ENCODE data around the gene SMTN.
"Not testable (repeated sequence)": the region's sequence is repeated elsewhere in the genome, so short reads cannot be mapped to it uniquely, and the experiment has no call there.

Gene SMTN

DNA sequence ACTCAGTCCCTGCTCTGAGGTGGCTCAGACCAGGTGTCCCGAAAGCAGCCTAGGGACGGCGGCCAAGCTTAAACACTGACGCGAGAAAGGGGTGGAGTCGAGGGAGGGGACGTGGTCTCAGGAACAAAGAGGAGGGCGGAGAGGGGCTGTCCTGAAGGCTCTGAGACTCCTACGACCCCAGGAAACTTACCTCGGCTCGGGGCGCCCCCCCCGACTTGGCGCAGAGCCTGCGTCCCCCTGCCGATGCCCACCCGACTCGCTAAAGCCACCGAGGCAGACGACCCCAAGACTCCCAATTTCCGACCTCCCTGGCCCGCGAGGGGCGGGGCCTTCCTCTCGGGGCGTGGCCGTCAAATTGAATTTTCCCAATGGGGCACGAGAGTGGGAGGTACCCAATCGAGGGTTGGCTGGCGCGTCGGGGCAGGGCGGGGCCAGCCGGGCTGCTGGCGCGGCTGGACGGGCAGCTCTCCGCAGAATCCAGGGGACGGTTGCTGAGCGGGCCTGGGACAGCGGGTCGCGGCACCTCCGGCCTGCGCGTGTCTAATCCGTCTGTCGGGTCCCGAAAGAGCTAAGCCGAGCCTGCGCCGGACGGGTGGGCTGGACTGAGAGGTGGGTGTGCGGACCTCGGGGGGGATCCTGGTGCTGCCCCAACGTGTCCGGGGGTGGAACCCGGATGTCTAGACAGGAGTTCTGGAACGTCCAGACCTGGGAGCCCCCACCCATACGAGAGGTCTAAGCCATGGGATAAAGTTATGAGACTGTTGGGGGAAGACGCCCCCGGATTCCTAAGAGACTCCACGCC lies at the start of gene SMTN:
TSS of gene SMTN (plus strand) at position 471 of the 802 bp plus-strand sequence. CDS start 1,941 bp downstream, outside the sequence.
- DNase-seq: peak; percentile 96

DNA sequence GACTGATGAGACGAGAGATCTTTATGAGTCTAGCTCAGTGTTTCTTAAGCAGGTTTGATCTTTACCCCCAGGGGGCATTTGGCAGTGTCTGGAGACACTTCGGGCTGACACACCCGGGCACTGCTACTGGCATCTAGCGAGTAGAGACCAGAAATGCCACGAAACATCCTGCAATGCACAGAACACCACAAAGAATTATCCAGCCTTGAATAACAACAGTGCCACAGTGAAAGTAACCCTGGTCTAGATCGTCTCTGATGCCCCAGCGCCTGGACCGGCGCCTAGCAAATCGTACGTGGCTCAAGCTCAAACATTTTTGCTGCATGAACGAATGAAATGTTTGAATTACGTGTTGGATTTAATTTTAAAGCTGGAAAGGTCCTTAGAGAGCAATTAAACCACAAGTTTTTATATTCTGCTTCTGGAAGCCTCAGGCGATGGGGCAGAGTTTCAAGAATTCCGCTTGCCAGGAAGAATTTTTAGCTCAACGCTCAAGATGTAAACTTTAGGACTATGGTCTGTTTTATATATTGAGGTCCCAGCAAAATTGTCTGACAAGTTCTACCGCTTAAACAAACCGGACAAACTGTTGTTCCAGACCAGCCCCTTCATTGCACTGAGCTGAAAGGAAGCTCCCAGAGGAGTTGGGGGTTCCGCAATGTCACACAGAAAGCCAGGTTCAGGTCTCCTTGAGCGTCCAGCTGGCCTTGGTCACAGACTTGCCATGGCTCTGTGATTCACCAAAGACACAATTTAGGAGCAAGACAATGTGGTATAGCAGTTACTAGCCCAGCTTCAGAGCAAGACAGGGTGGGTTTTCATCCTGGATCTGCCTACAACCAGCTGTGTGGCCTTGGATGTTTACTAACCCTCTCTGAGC lies 44.2 kb upstream of the SMTN start:
- DNase-seq: peak; percentile 51

DNA sequence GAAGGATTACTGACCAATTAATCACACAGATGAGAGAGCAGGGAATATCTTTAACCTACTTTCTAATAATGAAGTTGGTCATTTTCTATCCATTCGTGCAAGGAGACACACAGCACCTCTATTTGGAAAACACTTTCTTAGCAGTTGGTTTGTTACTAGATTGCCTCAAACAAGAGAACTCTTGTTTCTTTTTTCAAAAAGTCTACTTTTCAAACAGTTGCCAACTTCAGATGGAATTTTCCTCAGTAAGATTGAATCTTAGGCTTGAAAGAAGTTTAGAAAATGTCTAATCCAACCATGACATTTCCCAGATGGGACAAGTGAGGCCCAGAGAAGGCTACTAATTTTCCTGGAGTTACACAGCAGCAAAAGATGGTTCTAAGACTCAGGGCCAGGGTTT lies 42.4 kb upstream of the SMTN start:
- no peak for DNase-seq

DNA sequence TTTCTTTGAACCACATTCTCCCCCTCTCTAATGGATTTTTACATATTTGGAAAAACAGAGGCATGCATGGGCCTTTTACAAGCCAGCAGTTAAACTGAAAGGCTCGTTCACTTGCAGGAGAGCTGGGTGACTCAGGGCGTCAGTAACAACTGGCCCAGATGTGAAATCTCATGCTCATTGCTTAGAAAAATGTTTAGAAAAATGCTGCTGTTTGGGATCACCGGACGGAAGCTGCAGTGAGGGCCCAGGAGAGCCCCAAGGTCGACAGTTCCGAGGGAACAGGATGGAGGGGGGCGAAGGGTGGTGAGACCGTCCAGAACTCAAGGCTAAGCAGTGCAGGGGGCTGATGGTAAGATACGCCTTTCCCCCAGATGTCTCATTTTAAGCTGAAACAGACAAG lies 41.7 kb upstream of the SMTN start:
- DNase-seq: no peak

DNA sequence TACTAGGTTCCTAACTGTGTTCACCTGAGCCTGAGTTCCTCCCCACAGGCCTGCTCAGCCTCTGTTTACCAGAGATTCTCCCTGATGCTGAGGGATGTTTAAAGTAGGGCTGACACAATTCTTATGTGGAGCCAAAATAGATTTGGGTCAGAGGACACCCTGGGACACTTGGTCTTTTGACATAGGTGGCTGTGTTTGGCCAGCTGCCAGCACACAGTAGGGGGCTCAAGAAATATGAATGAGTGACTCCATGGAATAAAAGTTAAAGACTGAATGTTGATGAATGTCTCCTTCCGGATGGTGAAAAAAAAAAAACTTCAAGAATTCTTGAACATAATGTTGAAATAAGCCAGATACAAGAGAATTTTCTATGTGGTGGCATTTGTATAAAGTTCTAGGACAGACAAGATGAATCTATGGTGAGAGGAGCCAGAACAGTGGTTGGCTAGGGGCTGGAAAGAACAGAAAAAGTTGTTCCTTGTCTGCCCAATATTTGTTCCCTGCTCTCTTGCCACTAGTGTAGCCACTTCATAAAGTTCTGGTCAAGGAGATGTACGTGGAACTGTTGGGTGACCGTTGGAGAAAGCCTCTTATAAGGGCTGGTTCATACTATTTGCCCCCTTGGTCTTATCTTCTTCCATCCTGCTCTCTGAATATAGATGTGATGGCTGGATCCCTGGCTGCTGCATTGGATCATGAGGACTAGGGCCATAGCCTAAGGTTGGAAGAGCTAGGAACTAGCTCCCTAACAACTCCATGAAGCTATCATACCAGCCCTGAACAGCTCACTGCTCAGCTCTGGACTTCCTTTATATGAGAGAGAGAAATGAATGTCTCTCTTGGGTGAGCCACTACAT lies 40.3 kb upstream of the SMTN start:
- no peak for DNase-seq

DNA sequence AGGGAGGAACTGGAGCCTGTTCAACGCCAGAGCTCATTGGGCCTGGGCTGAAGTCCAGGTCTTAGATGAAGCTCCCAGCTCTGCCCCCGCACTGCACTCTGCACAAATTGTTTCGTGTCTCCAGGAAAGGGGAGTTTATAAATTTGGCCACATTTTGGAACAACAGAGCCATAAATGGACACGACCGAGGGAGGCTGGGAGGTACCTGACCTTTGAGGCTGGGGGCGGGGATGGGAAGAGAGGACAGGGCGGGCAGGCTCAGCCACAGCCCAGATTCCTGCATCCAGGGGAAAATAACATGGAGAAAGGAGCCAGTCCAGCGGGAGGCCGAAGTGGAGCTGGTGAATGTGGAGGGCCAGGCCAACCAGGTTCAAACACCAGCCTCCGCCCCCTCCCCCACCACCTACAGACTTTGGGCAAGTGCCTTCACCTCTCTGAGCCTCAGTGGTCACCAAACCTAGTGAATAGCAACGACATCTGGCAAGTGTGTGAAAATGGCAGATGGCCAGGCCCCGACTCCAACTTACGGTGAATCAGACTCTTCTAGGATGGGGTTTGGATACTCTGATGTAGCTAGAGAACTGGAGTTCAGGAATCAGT lies 36.8 kb upstream of the SMTN start:
- DNase-seq: no peak

DNA sequence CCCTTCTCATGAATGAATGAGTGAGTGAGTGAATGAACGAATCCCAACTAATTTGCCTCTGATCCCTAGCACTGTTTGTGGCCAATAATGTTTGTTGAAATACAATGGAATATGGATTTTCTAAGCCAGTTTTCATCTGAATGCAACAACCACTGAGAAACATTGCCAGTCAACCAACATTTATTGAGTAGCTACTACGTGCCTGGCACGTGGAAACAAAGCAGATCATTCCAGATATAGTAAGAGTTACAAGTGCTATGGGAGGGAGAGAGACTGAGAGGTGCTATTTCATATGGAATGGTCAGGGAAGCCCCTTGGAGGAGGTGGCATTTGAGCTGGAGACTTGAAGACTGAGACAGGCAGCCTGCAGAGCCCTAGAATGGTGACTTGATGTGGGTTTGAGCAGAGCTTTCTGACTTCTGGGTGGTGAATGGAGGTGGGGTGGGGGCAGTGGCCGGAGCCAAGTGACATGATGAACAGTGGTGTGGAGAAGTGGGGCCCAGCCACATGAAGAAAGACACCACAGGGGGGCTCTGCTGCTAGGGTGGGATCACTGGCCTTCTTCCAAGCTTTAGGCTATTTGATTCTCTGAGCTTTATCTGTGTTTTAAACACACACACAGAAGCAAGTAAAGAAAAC lies 35.1 kb upstream of the SMTN start:
- no peak for DNase-seq

DNA sequence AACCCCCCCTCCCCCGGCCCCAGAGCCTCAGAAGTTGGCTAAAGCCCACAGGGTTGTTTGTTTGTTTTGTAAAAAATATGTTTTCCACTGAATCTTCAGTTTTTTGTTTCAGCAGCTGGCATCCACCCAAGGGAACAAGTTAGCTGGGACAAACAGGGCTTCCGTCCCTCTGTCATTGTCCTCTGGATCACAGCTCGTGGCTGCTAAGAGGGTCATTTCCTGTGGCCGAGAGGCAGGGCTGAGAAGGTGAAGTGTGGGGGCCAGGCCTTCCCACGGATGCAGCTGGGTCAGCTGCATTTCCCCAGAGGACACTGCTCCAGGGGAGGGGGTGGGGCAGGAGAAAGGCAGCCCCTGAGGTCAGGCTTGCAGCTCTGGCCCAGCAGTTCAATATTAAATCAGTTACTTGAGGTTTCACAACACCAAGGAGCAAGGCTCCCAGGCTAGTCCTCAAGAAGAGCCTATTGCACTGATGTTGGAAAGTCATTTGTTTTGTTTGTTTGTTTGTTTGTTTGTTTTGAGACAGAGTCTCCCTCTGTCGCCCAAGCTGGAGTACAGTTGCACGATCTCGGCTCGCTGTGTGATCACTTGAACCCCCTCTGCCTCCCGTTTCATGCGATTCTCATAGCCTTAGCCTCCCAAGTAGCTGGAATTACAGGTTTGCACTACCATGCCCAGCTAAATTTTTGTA lies 34.4 kb upstream of the SMTN start:
- peak; percentile 52 for DNase-seq

DNA sequence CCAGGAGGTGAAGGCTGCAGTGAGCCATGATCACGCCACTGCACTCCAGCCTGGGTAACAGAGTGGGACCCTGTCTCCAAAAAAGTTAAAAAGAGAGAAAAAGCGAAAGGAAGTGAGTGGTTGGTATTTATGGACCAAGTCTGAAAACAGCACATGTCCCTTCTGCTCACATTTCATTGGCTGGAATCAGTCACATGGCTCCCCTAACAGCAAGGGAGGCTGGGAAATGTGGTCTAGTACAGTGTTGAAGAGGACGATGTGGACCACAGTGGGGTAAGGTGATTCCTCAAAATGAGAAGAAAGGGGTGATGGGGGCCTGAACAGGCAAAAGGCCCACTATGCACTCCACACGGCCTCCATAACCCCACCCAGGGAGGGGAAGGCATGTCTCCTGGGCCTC lies 32.5 kb upstream of the SMTN start:
- no peak for DNase-seq

DNA sequence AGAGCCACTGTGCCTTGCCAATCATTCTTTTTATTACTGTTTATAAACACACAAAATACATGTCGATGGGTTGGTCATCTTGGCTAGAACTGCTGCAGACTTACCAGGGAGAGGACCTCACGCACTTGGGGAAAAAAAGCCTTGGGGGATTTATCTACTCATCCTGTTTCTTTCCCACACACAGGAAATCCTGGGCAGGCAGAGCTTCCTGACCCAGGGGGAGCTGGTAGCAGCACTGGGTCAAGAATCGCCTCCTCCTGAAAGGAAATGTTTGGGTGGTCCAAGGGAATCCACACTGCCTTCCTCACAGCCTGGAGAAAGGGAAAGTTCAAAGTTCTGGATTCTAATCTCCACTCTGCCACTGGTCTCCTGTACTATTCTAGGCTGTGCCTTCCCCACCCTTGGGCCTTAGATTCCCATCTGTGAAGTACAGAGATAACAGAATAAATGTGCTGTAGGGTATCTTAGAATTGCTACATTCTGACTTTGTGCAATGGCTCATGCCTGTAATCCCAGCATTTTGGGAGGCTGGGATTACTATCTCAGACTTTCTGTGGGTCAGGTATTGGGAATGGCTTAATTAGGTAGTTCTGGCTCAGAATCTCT lies 31.2 kb upstream of the SMTN start:
- no peak for DNase-seq

DNA sequence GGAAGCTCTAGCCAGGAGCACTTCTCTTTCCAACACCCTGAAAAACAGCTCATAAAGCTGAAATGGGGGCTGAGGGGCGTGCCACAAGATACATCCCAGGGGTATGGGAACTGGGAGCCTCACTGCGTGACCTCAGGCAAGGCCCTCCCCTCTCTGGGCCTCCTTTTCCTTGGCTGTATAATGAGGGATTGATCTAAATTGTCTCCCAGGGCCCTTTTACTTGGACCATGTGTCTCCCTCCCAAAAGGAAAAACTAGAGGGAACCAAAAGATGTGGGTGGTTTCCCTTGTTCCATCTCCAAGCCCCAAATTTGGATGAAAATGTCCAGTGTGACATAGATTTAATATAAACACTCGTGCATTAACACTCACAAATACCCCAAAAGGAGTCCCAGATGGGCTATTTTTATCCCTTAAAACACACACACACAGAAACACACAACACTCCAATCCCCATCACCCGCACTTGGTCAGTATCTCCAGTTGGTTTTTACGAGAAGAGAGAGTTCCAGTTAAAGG lies 25.9 kb upstream of the SMTN start:
- no peak for DNase-seq

DNA sequence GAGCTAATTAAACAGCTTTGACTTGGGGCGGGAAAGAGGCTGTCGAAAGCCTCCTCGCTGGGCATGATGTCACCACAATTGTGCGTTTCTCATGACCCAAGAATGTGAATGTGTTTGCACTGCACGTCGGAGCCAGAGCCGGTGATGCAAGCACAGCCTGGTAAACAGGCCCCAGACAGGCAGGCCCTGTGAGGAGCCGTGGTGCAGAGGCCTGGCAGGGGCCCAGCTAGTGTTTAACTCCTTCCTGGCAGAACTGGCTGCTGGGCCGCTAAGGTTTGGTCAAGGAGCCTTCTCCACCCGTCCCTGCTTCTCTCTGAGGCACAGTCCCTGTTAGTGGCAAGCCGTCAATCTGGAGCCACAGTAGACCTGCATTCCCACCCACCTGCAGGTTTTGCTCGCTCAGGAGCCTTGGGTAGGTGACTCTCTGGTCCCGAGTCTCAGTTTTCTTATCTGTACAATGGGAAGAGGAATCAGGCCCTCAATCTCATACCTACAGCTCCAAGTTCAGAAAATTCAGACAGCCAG lies 25.4 kb upstream of the SMTN start:
- DNase-seq: no peak

DNA sequence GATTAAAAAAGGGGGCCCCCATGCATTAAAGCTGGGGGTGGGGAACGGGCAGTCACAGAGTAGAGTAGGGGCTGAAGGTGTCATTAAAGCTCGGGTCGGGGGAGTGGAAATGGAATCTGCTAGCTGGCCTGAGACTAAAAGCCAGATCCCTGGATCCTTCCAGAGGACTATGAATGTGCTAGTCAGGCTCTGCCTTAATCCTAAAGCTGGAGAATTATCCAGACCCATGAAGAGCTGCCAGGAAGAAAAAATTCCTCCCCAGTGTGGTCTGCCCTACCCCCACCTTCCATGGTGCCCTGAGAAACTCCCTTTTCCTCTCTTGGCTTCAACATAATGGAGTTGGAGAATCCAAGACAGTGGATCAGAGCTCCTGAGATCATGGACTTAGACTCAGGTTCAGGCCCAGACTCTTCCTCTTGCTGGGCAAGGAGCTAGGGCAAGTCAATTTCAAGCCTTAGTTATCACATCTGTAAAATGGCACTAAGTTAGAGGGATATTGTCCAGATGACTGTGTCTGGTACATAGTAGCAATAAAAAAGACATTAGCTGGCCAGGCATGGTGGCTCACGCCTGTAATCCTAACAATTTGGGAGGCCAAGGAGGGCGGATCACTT lies 24.0 kb upstream of the SMTN start:
- DNase-seq: no peak

DNA sequence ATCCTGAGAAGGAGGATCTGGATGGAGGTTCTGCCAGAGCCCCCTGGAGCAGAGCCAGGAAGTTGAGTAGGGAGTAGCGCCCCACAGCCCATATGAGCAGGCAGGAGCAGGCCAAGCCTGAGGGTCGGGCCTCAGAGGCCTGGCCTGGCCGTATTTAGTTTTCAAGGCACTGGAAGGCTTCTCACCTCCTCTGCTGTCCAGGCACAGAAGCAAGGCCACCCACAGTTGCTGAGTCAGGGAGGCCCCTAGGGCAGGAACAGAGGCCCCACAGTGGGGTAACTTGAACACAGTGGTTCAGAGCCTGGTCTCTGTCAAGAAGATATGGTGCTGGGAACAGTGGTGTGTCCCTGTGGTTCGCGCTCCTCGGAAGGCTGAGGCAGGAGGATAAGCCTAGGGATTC lies 21.5 kb upstream of the SMTN start:
- not testable (repeated sequence) for DNase-seq

DNA sequence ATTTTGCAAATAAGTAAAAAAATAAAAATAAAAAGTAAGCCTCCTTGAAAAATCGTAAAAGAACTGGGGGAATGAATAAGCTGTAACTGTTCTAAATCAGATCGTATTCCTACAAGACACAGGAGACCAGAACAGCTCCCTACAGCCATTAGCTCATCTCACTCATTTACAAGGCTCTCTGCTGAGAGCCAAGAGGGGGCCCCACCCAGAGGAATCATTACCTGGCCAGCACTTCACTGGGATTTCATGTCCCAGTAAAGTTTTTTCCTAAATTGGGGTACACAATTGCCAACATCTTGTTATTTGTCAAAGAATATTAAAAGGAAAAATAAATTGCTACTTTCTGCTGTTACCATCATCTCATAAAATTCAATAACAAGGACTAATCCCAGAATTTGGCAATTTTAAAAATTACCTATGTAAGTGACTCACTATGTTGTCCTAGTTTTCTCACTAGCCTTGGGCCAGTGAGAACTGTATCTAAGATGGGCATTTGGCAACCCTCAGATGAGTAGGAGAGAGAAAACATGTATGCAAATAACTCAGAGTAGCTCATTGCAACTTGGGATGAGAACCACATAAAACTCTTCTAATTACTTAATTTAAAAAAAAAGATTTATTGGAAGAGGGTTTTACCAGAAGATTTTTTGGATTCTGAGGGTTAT lies 18.4 kb upstream of the SMTN start:
- no peak for DNase-seq

DNA sequence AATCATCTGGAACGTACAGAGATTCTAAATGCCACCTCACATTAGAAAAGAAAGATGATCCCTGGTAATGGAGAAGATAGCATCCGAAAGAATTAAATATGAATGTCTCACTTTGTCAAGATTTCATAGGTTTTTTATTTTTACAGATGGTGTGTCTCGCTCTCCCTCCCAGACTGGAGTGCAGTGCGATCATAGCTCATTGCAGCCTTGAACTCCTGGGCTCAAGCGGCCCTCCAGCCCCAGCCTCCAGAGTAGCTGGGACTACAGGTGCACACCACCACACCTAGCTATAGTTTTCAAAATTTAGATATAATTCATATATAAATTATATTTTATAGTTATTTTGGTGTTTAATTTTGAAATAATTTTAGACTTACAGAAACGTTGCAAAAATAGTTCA lies 16.7 kb upstream of the SMTN start:
- DNase-seq: no peak

DNA sequence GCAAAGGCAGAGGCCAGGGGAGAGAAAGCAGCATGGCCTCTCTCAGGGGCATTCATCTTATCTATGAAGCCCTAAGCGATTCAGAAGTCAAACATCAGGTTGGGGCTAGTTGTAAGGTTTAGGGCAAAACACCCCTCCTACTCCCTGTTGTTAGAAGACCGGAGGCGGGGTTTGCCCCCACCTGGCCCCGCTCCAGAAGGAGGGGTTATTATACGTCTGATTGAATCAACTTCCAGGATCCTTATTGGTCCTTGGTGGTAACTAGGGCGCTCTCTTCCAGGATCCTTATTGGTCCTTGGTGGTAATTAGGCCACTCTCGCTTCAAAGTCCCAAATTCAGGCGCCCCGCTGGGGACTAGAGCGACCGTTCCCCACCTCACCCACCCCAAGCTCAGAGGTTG lies 12.1 kb upstream of the SMTN start:
- DNase-seq: no peak

DNA sequence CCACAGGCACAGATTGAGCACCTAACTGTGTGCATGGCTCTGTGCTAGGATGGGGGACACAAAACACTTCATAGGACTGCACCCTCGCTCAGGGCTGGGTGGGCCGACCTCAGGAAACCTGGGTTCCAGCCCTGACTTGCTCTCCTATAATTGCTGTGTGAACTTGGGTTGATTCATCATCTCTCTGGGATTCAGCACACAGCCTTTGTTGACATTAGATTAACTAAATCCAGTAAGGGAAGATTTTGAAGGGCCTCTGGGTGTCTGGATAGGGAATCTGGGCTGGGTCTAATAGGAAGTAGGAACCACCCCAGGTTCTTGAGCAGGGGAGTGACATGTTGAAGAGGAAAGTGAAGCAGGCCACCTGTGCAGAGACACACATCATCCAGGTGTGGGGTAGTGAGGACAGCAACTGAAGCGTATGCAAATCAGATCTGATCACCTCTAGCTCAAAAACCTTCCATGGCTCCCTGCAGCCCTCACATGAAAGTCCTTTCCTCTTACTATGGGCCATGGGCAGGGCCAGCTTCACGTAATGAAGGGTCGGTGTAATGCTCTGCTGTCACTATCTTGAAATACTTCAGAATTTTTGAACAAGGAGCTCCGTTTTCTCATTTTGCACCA lies 11.3 kb upstream of the SMTN start:
- DNase-seq: not testable (repeated sequence)

DNA sequence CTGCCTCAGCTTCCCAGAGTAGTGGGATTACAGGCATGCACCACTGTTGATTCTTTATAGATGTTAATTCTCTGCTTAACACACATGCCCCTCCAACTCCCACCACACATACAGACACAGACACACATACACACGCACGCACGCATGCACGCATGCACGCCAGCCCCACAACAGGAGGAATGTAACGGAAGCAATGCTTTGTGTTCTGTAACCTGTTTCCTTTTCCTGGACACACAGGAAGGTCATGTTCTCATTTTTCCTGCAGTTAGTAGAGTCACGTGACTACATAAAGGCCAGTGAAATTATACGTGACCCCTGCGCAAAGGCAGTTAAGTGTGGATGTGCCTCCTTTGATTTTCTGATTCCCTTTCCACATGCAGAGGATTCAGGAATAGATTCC lies 8.0 kb upstream of the SMTN start:
- not testable (repeated sequence) for DNase-seq
